Glutamatergic neuron (in vitro differentiated cells): ENCODE data around the gene RIIAD1. TPM values are rescaled to one million over a fixed set of nuclear protein-coding genes. Genes with fewer than 3 reads are reported as not detected.

Experiments used
- DNase-seq: peaks from one replicate; pipeline ENCODE4 v3.0.0; 2022
- H3K27ac Mint-ChIP-seq: one replicate; pipeline ENCODE4 v1.8.0; 2020; ENCODE audit warnings: mild to moderate bottlenecking, mixed read lengths, inconsistent platforms; ENCODE audit not compliant: unreplicated experiment
- H3K27me3 Mint-ChIP-seq: one replicate; pipeline ENCODE4 v1.8.0; 2020; ENCODE audit warnings: mild to moderate bottlenecking, moderate library complexity, mixed read lengths, inconsistent platforms; ENCODE audit not compliant: unreplicated experiment
- H3K36me3 Mint-ChIP-seq: one replicate; pipeline ENCODE4 v1.8.0; 2020; ENCODE audit warnings: mild to moderate bottlenecking, mixed read lengths, inconsistent platforms; ENCODE audit not compliant: unreplicated experiment
- H3K4me1 Mint-ChIP-seq: one replicate; pipeline ENCODE4 v1.8.0; 2020; ENCODE audit warnings: mild to moderate bottlenecking, low read depth, mixed read lengths, inconsistent platforms; ENCODE audit not compliant: unreplicated experiment
- H3K4me3 Mint-ChIP-seq: one replicate; pipeline ENCODE4 v1.8.0; 2020; ENCODE audit warnings: mild to moderate bottlenecking, mixed read lengths, inconsistent platforms; ENCODE audit not compliant: unreplicated experiment
- H3K9me3 Mint-ChIP-seq: one replicate; pipeline ENCODE4 v1.8.0; 2020; ENCODE audit warnings: mild to moderate bottlenecking, moderate library complexity, mixed read lengths, inconsistent platforms; ENCODE audit not compliant: unreplicated experiment
- CTCF ChIP-seq: fragments of 200-600 bp; sonication (generic); IDR thresholded peaks from one replicate; pipeline ENCODE4 v1.5.0; 2021; ENCODE audit not compliant: partially characterized antibody, unreplicated experiment
- total RNA-seq: library from RNA; stranded (reverse); fragmentation: NEBNext Ultra II Directional; extraction: Animal tissue kit (Norgen Biotek cat#: 25700); gene quantifications from one replicate; pipeline ENCODE4 v1.2.1, GENCODE V29; 2021; ENCODE audit not compliant: unreplicated experiment

Gene RIIAD1
- total RNA-seq, 1 donor from 2014 or later: 3.8 TPM

- Mint-ChIP-seq H3K36me3 (peaks cover 8% of the 10 kb centered on the region), H3K27ac (no peak overlapping the region), H3K4me1 (no peaks in the 10 kb centered on the region), H3K9me3 (peaks cover 2% of the 10 kb centered on the region), H3K27me3 (no peaks in the 10 kb centered on the region), H3K4me3 (no peak overlapping the region)
- TF ChIP-seq CTCF: no peak
- no peak for DNase-seq
These were observed 53.1 kb downstream of the RIIAD1 start for GRCh38 chr1:151774256-151774922.

- Mint-ChIP-seq H3K4me1 (no peaks in the 10 kb centered on the region), H3K9me3 (no peaks in the 10 kb centered on the region), H3K27ac (no peak overlapping the region), H3K4me3 (no peak overlapping the region), H3K36me3 (peaks cover 8% of the 10 kb centered on the region), H3K27me3 (no peaks in the 10 kb centered on the region)
- no peak for TF ChIP-seq CTCF
- DNase-seq: no peak
These were observed 54.8 kb downstream of the RIIAD1 start for GRCh38 chr1:151775894-151776664.

- no peak for DNase-seq
- H3K4me3 Mint-ChIP-seq: no peak overlapping the region
- no peaks in the 10 kb centered on the region for H3K4me1 Mint-ChIP-seq
- TF ChIP-seq CTCF: no peak
- peaks cover 8% of the 10 kb centered on the region for H3K36me3 Mint-ChIP-seq
- no peaks in the 10 kb centered on the region for H3K27me3 Mint-ChIP-seq
- H3K9me3 Mint-ChIP-seq: no peaks in the 10 kb centered on the region
- H3K27ac Mint-ChIP-seq: no peak overlapping the region
These were observed 55.3 kb downstream of the RIIAD1 start for GRCh38 chr1:151776665-151777062.

GRCh38 chr1:151777317-151777716 lies 56.0 kb downstream of the RIIAD1 start:
- Mint-ChIP-seq H3K4me1 (no peaks in the 10 kb centered on the region), H3K27me3 (no peaks in the 10 kb centered on the region), H3K9me3 (no peaks in the 10 kb centered on the region), H3K27ac (no peak overlapping the region), H3K4me3 (no peak overlapping the region), H3K36me3 (peaks cover 8% of the 10 kb centered on the region)
- no peak for TF ChIP-seq CTCF
- DNase-seq: no peak

Other genes with a start within 250 kb of the RIIAD1 start
- gene CGN, start 210.1 kb upstream of the RIIAD1 start, total RNA-seq: 2.0 TPM
- gene TUFT1, start 181.2 kb upstream of the RIIAD1 start, total RNA-seq: 7.0 TPM
- 39.3 TPM for gene SNX27, start 109.5 kb upstream of the RIIAD1 start, total RNA-seq
- 274 TPM for gene CELF3, start 4.7 kb upstream of the RIIAD1 start, total RNA-seq
- 75.0 TPM for gene MRPL9, start 42.0 kb downstream of the RIIAD1 start, total RNA-seq
- 40.1 TPM for gene TDRKH, start 69.0 kb downstream of the RIIAD1 start, total RNA-seq
- gene LINGO4, start 83.9 kb downstream of the RIIAD1 start, total RNA-seq: not detected
- not detected for gene RORC, start 110.3 kb downstream of the RIIAD1 start, total RNA-seq
- not detected for gene C2CD4D, start 118.3 kb downstream of the RIIAD1 start, total RNA-seq
- not detected for gene THEM5, start 132.2 kb downstream of the RIIAD1 start, total RNA-seq
- 15.5 TPM for gene THEM4, start 188.0 kb downstream of the RIIAD1 start, total RNA-seq